Measurements from ENCODE around the gene ARMC5. TPM values are rescaled to one million over a fixed set of nuclear protein-coding genes. Genes with fewer than 3 reads are reported as not detected.

ARMC5 gene
- total RNA-seq, 1 experiment from 2014 or later = 8.8 TPM

DNA sequence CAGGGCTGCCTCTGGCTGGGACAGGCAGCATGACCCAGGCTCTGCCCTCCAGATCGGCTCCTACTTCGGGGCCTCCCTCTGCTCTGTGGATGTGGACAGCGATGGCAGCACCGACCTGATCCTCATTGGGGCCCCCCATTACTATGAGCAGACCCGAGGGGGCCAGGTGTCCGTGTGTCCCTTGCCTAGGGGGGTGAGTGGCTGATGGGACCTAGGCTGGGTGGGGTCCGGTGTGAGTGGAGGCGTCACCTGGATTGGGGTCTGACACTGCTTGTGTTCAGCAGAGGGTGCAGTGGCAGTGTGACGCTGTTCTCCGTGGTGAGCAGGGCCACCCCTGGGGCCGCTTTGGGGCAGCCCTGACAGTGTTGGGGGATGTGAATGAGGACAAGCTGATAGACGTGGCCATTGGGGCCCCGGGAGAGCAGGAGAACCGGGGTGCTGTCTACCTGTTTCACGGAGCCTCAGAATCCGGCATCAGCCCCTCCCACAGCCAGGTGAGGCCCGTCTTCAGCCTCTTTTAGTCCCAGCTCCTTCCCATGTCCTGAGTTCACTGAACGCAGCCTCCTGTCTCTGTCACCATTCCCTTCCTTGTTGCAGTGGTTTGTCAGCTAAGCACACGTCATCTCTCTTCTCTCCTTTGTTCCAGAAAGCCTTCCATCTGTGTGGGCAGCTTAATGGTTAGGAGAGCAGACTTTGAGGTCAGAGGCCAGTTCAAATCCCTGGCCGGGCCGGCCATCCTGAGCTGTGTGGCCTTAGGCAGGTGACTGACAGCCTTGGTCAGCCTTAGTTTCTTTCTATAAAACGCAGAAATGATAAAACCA, 48.1 kb upstream of the ARMC5 start:
- ChIA-PET POLR2A (ENCODE audit: low non-redundant PET) (no interaction called here), CTCF (no interaction called here)
- no peak for TF ChIP-seq CTCF (conservative IDR thresholded peaks at IDR 0.05; ENCODE audit: low read depth, low read length)
- TF ChIP-seq EZH2 (IDR thresholded peaks at IDR 0.05; ENCODE audit: borderline replicate concordance, low read depth, low read length, poor library complexity, severe bottlenecking) = no peak

DNA sequence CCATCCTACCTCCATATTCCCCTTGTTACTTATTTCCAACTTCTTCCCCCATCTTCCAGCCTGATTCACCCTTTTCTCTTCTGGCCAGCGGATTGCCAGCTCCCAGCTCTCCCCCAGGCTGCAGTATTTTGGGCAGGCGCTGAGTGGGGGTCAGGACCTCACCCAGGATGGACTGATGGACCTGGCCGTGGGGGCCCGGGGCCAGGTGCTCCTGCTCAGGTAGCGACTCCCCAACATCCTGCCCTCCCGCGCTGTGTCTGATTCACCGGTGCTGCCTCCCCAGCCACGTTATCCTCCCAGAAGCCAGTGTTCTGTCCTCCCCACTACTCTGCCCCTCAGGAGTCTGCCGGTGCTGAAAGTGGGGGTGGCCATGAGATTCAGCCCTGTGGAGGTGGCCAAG, 46.6 kb upstream of the ARMC5 start:
- Histone ChIP-seq H3K27me3 (replicated peaks; ENCODE audit: insufficient read depth, low read depth, low read length, poor library complexity) (no peaks in the 10 kb centered on the region), H3K9me3 (ENCODE audit: low read depth, low read length, poor library complexity, severe bottlenecking) (no peaks in the 10 kb centered on the region), H3K27ac (ENCODE audit: low read depth, low read length, poor library complexity, severe bottlenecking) (no peak overlapping the region), H3K4me1 (ENCODE audit: insufficient read depth, low read length, poor library complexity, severe bottlenecking) (no peaks in the 10 kb centered on the region), H3K4me3 (ENCODE audit: low read depth, low read length, poor library complexity, severe bottlenecking) (no peak overlapping the region), H3K36me3 (ENCODE audit: insufficient read depth, low read length, poor library complexity, severe bottlenecking) (no peaks in the 10 kb centered on the region)
- TF ChIP-seq CTCF (conservative IDR thresholded peaks at IDR 0.05; ENCODE audit: low read depth, low read length) = no peak
- no peak for TF ChIP-seq EZH2 (IDR thresholded peaks at IDR 0.05; ENCODE audit: borderline replicate concordance, low read depth, low read length, poor library complexity, severe bottlenecking)
- POLR2A ChIA-PET (ENCODE audit: low non-redundant PET) = no interaction called here
- BruUV-seq (replicated peaks) = no TSS peak
- no peak for DNase-seq (ENCODE audit: low spot score)
- intact Hi-C loops (cut with micrococcal nuclease; ENCODE audit: unreplicated experiment) = no loop called here
- CTCF ChIA-PET = no interaction called here

More for the DNA sequence above, 48.1 kb upstream of the ARMC5 start:
- Histone ChIP-seq H3K27ac (ENCODE audit: low read depth, low read length, poor library complexity, severe bottlenecking) (no peak overlapping the region), H3K36me3 (ENCODE audit: insufficient read depth, low read length, poor library complexity, severe bottlenecking) (no peaks in the 10 kb centered on the region), H3K9me3 (ENCODE audit: low read depth, low read length, poor library complexity, severe bottlenecking) (no peaks in the 10 kb centered on the region), H3K27me3 (replicated peaks; ENCODE audit: insufficient read depth, low read depth, low read length, poor library complexity) (no peaks in the 10 kb centered on the region), H3K4me1 (ENCODE audit: insufficient read depth, low read length, poor library complexity, severe bottlenecking) (no peaks in the 10 kb centered on the region), H3K4me3 (ENCODE audit: low read depth, low read length, poor library complexity, severe bottlenecking) (no peak overlapping the region)
- intact Hi-C loops (cut with micrococcal nuclease; ENCODE audit: unreplicated experiment) = no loop called here
- DNase-seq (ENCODE audit: low spot score) = no peak
- no TSS peak for BruUV-seq (replicated peaks)

DNA sequence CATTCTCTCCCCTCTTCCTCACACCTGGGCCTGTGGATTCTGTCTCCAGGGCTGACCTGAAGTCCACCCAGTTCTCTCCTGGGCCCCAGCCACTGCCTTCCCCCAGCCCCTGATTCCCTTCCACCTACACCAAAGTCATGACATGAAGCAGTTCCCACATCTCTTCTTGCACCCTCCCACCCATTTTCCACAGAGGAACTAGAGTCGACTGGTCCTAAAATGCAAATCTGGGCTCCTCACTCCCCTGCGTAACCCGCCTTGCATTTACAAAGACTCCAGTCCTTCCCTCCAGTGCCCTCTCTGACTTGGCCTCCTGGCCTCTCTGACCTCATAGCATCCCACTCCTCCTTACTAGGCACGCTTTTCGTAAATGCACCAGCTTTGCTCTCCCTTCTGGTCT, 45.9 kb upstream of the ARMC5 start:
- POLR2A ChIA-PET (ENCODE audit: low non-redundant PET) = no interaction called here
- TF ChIP-seq CTCF (conservative IDR thresholded peaks at IDR 0.05; ENCODE audit: low read depth, low read length) = no peak
- no peak for TF ChIP-seq EZH2 (IDR thresholded peaks at IDR 0.05; ENCODE audit: borderline replicate concordance, low read depth, low read length, poor library complexity, severe bottlenecking)
- Histone ChIP-seq H3K27me3 (replicated peaks; ENCODE audit: insufficient read depth, low read depth, low read length, poor library complexity) (no peaks in the 10 kb centered on the region), H3K27ac (ENCODE audit: low read depth, low read length, poor library complexity, severe bottlenecking) (no peak overlapping the region), H3K4me1 (ENCODE audit: insufficient read depth, low read length, poor library complexity, severe bottlenecking) (no peaks in the 10 kb centered on the region), H3K4me3 (ENCODE audit: low read depth, low read length, poor library complexity, severe bottlenecking) (no peak overlapping the region), H3K36me3 (ENCODE audit: insufficient read depth, low read length, poor library complexity, severe bottlenecking) (no peaks in the 10 kb centered on the region), H3K9me3 (ENCODE audit: low read depth, low read length, poor library complexity, severe bottlenecking) (no peaks in the 10 kb centered on the region)
- intact Hi-C loops (cut with micrococcal nuclease; ENCODE audit: unreplicated experiment) = no loop called here
- no peak for DNase-seq (ENCODE audit: low spot score)
- no TSS peak for BruUV-seq (replicated peaks)
- CTCF ChIA-PET = no interaction called here

Data from A673 (cell line).